HEK293T (cell line): ENCODE data around the gene PARVA.

ENCODE experiments used
- BHLHE40 ChIP-seq: fragments of 450-650 bp; IDR thresholded peaks from 2 replicates; pipeline ENCODE4 v1.6.1; 2016; ENCODE audit warnings: mild to moderate bottlenecking, moderate library complexity, borderline replicate concordance
- ELF4 ChIP-seq: fragments of 450-650 bp; IDR thresholded peaks from 2 replicates; pipeline ENCODE4 v1.6.1; 2017; ENCODE audit warnings: antibody characterized with exemption
- FOXA1 ChIP-seq: fragments of 450-650 bp; IDR thresholded peaks from 2 replicates; pipeline ENCODE4 v1.6.1; 2016; ENCODE audit warnings: mild to moderate bottlenecking
- FOXM1 ChIP-seq: fragments of 450-650 bp; IDR thresholded peaks from 2 replicates; pipeline ENCODE4 v1.6.1; 2017; ENCODE audit warnings: mild to moderate bottlenecking, borderline replicate concordance
- PKNOX1 ChIP-seq: fragments of 450-650 bp; IDR thresholded peaks from 2 replicates; pipeline ENCODE4 v1.6.1; 2016
- SP1 ChIP-seq: fragments of 450-650 bp; IDR thresholded peaks from 2 replicates; pipeline ENCODE4 v1.6.1; 2017
- TARDBP ChIP-seq: fragments of 450-650 bp; IDR thresholded peaks from 2 replicates; pipeline ENCODE4 v1.6.1; 2016
- ZNF384 ChIP-seq: fragments of 450-650 bp; IDR thresholded peaks from 2 replicates; pipeline ENCODE4 v1.6.1; 2016

GRCh38 chr11:12534549-12534948 lies 157.2 kb downstream of the PARVA start:
- TF ChIP-seq SP1: no peak
- TF ChIP-seq PKNOX1: no peak
- TF ChIP-seq BHLHE40: no peak
- TF ChIP-seq ZNF384: no peak
- TF ChIP-seq ELF4: no peak
- TF ChIP-seq TARDBP: no peak
- no peak for TF ChIP-seq FOXM1
- no peak for TF ChIP-seq FOXA1
